Epithelial cell of proximal tubule (primary cell): ENCODE results near the gene IGSF3. TPM values are rescaled to one million over a fixed set of nuclear protein-coding genes. Genes with fewer than 3 reads are reported as not detected.
"Not testable (repeated sequence)": the region's sequence is repeated elsewhere in the genome, so short reads cannot be mapped to it uniquely, and the experiment has no call there.

Experiments
- DNase-seq: peaks from one replicate; pipeline ENCODE4 v3.0.0-alpha.2; 2011; ENCODE audit warnings: low read depth
- H3K4me3 ChIP-seq: 2 replicates; pipeline ENCODE4 v1.5.1; 2011; ENCODE audit warnings: low read depth, mild to moderate bottlenecking, low read length
- CTCF ChIP-seq: conservative IDR thresholded peaks from 2 replicates; pipeline ENCODE4 v1.5.1; 2012; ENCODE audit warnings: low read depth, mild to moderate bottlenecking, low read length
- total RNA-seq: library from RNA; depleted of rRNA; stranded (reverse); fragments of >200 nt; gene quantifications from 2 replicates; pipeline ENCODE4 v1.2.3, GENCODE V29; 2015

Gene IGSF3
- total RNA-seq, 1 donor from 2014 or later: 21.4 TPM

- no peak for TF ChIP-seq CTCF
- no peak for DNase-seq
- H3K4me3 ChIP-seq: peak overlapping the region; percentile 79
Measured at GRCh38 chr1:116568662-116569380, 98.7 kb downstream of the IGSF3 start.

GRCh38 chr1:116567790-116568661 lies 99.5 kb downstream of the IGSF3 start:
- H3K4me3 ChIP-seq: no peak overlapping the region
- no peak for DNase-seq
- no peak for TF ChIP-seq CTCF

GRCh38 chr1:116565222-116565621 lies 102.3 kb downstream of the IGSF3 start:
- no peak for TF ChIP-seq CTCF
- no peak for DNase-seq
- H3K4me3 ChIP-seq: no peak overlapping the region

GRCh38 chr1:116564426-116564825 lies 103.1 kb downstream of the IGSF3 start:
- H3K4me3 ChIP-seq: no peak overlapping the region
- no peak for TF ChIP-seq CTCF
- no peak for DNase-seq

GRCh38 chr1:116562465-116562864 lies 105.1 kb downstream of the IGSF3 start:
- not testable (repeated sequence) for H3K4me3 ChIP-seq, DNase-seq

GRCh38 chr1:116561563-116561962 lies 106.0 kb downstream of the IGSF3 start:
- DNase-seq: no peak
- H3K4me3 ChIP-seq: no peak overlapping the region
- no peak for TF ChIP-seq CTCF

GRCh38 chr1:116560704-116561490 lies 106.6 kb downstream of the IGSF3 start:
- no peak for TF ChIP-seq CTCF
- H3K4me3 ChIP-seq: no peak overlapping the region
- DNase-seq: no peak
